Ectodermal cell (in vitro differentiated cells): ENCODE results near the gene MPEG1.
A peak's percentile ranks its signal among the peaks of the same experiment; 100 is the strongest.

Experiments
- H3K27ac ChIP-seq: 2 replicates; pipeline ENCODE4 v1.7.0; 2013; ENCODE audit warnings: mild to moderate bottlenecking, low read depth, low read length; ENCODE audit not compliant: insufficient read depth, poor library complexity, severe bottlenecking
- H3K27me3 ChIP-seq: 2 replicates; pipeline ENCODE4 v1.7.0; 2013; ENCODE audit warnings: mild to moderate bottlenecking, low read length; ENCODE audit not compliant: insufficient read depth, control insufficient read depth, poor library complexity, severe bottlenecking
- H3K36me3 ChIP-seq: one replicate; pipeline ENCODE4 v1.7.0; 2013; ENCODE audit warnings: low read length; ENCODE audit not compliant: control insufficient read depth, insufficient read depth
- H3K4me1 ChIP-seq: one replicate; pipeline ENCODE4 v1.7.0; 2013; ENCODE audit warnings: low read length; ENCODE audit not compliant: control insufficient read depth, insufficient read depth
- H3K4me3 ChIP-seq: 2 replicates; pipeline ENCODE4 v1.7.0; 2013; ENCODE audit warnings: low read depth, low read length, control low read depth; ENCODE audit not compliant: insufficient read depth
- H3K9me3 ChIP-seq: 2 replicates; pipeline ENCODE4 v1.7.0; 2013; ENCODE audit warnings: mild to moderate bottlenecking, low read length, moderate library complexity; ENCODE audit not compliant: control insufficient read depth
- WGBS, 2 experiments: methylation state at CpG; one replicate each; pipeline ENCODE4 v1.1.7; 2013; ENCODE audit warnings: missing lambda C conversion rate in 2 of 2; 5-methylcytosine and 5-hydroxymethylcytosine counted together

Gene MPEG1

DNA sequence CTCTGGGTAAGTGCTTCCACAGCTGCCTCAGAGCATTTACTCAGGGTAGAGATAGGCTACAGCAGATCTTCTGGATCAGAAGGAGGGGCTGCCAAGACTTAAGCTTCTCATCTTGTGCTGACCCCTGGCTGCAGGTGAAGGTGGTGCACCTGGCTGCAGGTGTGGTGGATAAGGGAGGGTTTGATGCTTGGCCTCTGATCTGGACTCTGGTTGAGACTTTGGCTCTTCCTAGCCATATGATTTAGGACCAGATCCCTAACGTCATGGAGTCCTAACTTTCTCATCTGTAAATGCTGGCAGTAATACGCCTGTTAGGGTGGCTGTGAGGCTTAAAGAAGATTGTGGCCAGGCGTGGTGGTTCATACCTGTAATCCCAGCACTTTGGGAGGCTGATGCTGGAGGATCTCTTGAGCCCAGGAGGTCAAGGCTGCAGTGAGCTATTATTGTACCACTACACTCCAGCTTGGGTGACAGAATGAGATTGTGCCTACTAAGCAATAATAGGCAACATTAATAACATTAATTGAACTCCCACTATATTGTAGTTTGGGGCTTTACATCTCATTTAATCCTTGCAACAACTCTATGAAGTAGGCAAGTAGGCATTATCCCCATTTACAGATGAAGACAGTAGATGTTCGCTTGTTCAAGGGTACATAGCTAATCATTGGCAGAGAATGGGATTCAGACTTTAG lies 30.1 kb downstream of the MPEG1 start:
- Histone ChIP-seq H3K27me3 (no peaks in the 10 kb centered on the region), H3K36me3 (peaks cover 41% of the 10 kb centered on the region), H3K9me3 (no peaks in the 10 kb centered on the region), H3K27ac (no peak overlapping the region), H3K4me1 (peaks cover 33% of the 10 kb centered on the region), H3K4me3 (no peak overlapping the region)
- WGBS, 2 experiments: 96 to 97% methylated on average over 4 of the region's 4 CpGs

DNA sequence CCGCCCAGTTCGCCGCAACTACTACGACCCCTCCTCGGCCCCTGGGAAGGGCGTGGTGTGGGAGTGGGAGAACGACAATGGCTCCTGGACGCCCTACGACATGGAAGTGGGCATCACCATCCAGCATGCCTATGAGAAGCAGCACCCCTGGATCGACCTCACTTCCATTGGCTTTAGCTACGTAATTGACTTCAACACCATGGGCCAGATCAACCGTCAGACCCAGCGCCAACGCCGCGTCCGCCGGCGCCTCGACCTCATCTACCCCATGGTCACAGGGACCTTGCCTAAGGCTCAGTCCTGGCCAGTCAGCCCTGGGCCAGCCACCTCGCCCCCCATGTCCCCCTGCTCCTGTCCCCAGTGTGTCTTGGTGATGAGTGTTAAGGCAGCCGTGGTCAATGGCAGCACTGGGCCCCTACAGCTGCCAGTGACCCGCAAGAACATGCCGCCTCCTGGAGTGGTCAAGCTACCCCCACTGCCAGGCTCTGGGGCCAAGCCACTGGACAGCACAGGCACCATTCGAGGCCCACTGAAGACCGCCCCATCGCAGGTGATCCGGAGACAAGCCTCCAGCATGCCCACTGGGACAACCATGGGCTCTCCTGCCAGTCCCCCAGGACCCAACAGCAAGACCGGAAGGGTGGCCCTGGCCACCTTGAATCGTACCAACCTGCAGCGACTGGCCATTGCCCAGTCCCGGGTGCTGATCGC lies 30.8 kb downstream of the MPEG1 start:
- Histone ChIP-seq H3K36me3 (peaks cover 42% of the 10 kb centered on the region), H3K27me3 (no peaks in the 10 kb centered on the region), H3K27ac (no peak overlapping the region), H3K4me3 (no peak overlapping the region), H3K9me3 (no peaks in the 10 kb centered on the region), H3K4me1 (peaks cover 33% of the 10 kb centered on the region)
- WGBS, 2 experiments: 95 to 96% methylated on average over 33 of the region's 33 CpGs

DNA sequence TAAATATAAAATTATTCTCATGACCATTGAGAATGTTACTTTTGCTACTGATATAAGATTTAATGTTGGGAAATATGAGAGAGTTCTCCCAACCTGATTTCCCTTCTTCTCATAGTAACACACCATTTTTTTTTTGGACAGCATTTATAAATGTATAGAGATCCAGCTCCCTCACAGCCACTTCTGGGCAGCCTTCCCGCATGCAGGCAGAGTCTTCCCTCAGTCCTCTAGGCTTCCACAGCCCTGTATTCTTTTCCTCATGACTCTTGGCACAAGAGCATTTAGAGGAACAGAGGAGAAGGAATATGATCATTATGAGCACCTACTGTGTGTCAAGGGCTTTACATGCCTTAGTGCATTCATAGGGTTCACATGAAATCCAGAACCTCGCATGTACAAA lies 31.8 kb downstream of the MPEG1 start:
- peaks cover 48% of the 10 kb centered on the region for H3K36me3 ChIP-seq
- 80 to 100% methylated on average over 1 to 2 of the region's 2 CpGs for WGBS, 2 experiments
- peaks cover 33% of the 10 kb centered on the region for H3K4me1 ChIP-seq
- no peaks in the 10 kb centered on the region for H3K9me3 ChIP-seq
- H3K27me3 ChIP-seq: no peaks in the 10 kb centered on the region
- no peak overlapping the region for H3K4me3 ChIP-seq
- H3K27ac ChIP-seq: peak overlapping the region; percentile 52

DNA sequence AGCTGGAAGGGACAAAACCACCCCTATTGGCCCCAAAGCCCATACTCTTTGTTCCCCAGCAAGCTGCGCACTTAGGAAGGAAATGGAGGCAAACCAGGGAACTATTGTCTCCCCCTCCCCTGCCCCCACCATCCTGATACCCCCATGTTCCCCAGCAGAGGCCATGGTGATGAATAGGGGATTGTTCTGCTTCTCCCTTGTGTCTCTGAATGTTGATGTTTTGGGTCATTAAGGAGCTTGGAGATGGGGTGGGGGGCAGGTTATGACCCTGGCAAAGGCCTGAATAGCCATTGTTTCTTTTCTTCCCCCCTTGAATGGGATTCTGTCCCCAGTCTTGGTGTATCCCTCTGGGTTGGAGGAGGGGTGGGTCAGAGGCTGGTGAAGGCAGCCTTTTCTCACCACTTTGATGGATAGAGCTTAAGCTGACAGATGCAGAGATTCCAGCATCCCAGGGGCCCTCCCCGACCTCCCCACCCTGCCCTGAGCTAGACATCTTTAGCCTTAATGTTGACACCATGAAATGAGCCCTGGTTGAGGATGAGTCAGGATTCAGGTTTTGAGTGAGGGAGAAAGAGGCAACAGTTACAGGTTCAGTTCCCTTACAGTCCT lies 32.5 kb downstream of the MPEG1 start:
- H3K36me3 ChIP-seq: peaks cover 51% of the 10 kb centered on the region
- peaks cover 33% of the 10 kb centered on the region for H3K4me1 ChIP-seq
- H3K27ac ChIP-seq: peak overlapping the region; percentile 56
- H3K27me3 ChIP-seq: no peaks in the 10 kb centered on the region
- 40 to 44% methylated on average over 2 of the region's 2 CpGs for WGBS, 2 experiments
- no peaks in the 10 kb centered on the region for H3K9me3 ChIP-seq
- no peak overlapping the region for H3K4me3 ChIP-seq

DNA sequence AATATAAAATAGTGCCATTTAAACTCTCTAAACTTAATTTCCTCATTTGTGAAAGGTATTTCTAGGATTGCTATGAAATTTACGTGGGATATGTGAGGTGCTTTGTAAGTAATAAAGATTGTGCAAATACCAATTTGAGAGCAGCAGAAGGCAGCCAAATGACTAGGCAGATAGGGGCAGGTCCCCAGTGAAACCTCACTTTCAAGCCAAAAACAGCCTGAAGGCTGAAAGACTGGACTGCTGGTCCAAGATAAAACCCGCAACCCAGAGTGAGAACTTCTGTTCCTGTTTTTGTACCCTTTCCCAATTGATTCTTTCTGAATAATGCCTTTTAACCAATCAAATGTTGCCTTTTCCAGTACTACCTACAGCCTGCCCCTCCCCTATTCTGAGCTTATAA lies 33.6 kb downstream of the MPEG1 start:
- Histone ChIP-seq H3K27ac (no peak overlapping the region), H3K4me1 (peaks cover 29% of the 10 kb centered on the region), H3K27me3 (no peaks in the 10 kb centered on the region), H3K9me3 (no peaks in the 10 kb centered on the region), H3K36me3 (peaks cover 51% of the 10 kb centered on the region), H3K4me3 (no peak overlapping the region)
- WGBS, 2 experiments: 93 to 94% methylated on average over 2 of the region's 2 CpGs

DNA sequence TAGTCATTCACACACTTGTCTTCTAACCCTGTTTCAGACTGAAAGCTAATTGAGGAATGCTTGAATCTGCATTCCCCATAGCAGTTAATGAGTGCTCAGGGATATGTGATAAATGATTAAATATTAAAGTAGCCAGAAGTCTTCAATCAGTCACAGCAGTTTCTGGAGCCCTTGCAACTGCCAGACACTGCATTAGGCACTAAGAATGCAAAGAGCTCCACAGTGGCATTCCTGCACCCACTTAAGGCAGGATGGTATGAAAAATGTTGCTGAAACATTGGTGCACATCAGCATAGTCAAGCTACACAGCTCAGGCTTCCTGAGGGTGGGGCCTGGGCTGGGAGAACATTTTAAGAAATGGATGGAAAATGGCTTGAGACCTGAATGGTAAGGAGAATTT lies 34.3 kb downstream of the MPEG1 start:
- H3K9me3 ChIP-seq: no peaks in the 10 kb centered on the region
- peaks cover 46% of the 10 kb centered on the region for H3K36me3 ChIP-seq
- peaks cover 23% of the 10 kb centered on the region for H3K4me1 ChIP-seq
- no peaks in the 10 kb centered on the region for H3K27me3 ChIP-seq
- H3K27ac ChIP-seq: no peak overlapping the region
- no peak overlapping the region for H3K4me3 ChIP-seq

DNA sequence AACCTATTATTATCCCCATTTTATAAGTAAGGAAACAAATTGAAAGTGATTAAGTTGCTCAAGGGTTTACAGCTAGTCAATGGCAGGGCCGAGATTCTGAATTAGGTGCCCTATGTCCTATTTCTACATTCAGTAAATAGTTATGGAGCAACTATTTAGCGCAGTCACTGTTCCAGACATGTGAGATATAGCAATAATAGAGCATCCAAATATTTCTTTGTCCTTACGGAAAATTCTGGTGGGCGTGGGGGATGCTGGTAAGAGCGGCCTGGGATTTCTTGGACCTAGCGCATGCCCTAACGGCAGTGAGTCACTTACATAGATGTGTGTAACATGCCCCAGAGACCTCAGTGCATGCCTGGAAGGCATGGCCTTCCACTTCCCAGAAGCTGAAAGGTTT lies 36.4 kb downstream of the MPEG1 start:
- Histone ChIP-seq H3K9me3 (no peaks in the 10 kb centered on the region), H3K4me1 (peaks cover 19% of the 10 kb centered on the region), H3K27ac (no peak overlapping the region), H3K4me3 (no peak overlapping the region), H3K36me3 (peaks cover 29% of the 10 kb centered on the region), H3K27me3 (no peaks in the 10 kb centered on the region)
- 97 to 98% methylated on average over 7 of the region's 7 CpGs for WGBS, 2 experiments

DNA sequence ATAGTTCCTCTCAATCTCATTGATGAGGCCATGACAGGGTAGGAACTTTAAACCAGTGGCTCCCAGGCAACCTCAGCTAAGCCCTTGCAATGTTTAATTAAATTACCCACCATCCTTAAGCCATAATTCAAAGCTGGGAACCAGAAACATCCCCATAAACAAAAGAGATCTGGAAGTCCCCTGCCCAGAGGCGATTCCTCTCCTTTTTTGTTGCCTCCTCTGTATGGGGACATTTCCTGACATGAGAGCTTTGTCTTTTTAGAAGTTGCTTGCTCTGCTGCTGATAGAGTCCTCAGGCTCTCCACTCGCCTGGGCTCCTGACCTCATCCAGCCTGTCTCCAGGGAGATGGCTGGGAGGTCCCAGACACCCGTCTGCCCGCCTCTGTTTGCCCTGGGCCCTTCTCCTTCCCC lies 37.6 kb downstream of the MPEG1 start:
- Histone ChIP-seq H3K27me3 (no peaks in the 10 kb centered on the region), H3K4me1 (peaks cover 24% of the 10 kb centered on the region), H3K9me3 (no peaks in the 10 kb centered on the region), H3K4me3 (peak overlapping the region; percentile 69), H3K36me3 (peaks cover 27% of the 10 kb centered on the region), H3K27ac (peak overlapping the region; percentile 86)
- WGBS, 2 experiments: 20 to 23% methylated on average over 4 of the region's 4 CpGs

DNA sequence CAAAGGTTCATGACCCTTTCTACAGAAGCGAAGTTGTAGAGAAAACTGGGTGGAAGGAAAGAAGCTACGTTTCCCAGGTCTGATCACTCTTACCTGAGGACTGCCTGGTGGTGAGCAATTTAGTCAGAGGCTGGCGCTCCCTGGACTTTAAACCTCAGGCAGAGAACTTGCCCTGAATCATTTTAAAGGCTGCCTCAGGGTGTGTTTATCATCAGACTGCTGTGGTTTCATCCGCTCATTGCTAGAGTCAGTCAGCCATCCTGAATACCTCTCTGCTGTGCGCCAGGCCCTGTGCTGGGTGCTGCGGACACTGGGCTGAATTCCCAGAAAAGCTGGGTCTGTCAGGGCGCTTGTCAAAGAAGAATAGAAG lies 38.1 kb downstream of the MPEG1 start:
- 68 to 69% methylated on average over 7 of the region's 7 CpGs for WGBS, 2 experiments
- peaks cover 24% of the 10 kb centered on the region for H3K4me1 ChIP-seq
- H3K36me3 ChIP-seq: peaks cover 27% of the 10 kb centered on the region
- no peaks in the 10 kb centered on the region for H3K27me3 ChIP-seq
- H3K27ac ChIP-seq: peak overlapping the region; percentile 86
- peak overlapping the region; percentile 69 for H3K4me3 ChIP-seq
- no peaks in the 10 kb centered on the region for H3K9me3 ChIP-seq

DNA sequence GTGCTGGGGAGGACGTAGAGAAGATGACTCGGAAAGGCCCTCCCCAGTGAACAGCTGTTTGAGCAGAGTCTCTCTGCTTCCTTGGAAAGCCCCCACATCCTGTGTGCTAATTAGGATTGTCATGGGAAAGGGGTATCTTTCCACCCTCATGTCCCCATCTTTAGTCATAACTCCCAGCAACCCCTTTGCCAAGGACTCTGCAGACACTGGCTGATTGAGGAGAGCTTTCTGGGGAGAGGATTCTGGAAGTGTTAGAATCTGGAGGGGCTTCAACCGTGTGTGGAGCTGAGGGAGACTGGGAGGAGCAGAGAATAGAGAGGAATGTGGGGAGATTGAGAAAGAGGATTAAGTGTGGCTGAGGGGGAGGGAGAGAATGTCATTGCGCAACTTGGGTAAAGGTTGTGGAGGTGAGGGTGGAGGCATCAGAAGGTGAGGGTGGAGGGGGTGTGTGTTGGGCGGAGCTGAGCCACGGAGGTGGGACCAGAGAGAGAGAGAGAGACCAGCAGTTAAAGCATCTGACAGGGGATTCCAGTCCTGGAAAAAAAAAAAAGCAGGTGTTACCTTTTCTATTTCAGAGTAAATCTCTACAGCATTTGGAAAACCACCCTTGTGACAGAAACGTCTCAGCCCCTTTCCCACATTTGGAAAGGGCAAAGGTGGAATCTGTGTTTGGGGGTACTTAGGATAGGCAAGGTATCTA lies 38.6 kb downstream of the MPEG1 start:
- peaks cover 27% of the 10 kb centered on the region for H3K36me3 ChIP-seq
- 6 to 9% methylated on average over 7 of the region's 7 CpGs for WGBS, 2 experiments

More for the DNA sequence above, 38.6 kb downstream of the MPEG1 start:
- Histone ChIP-seq H3K9me3 (no peaks in the 10 kb centered on the region), H3K4me1 (peaks cover 24% of the 10 kb centered on the region), H3K27ac (peak overlapping the region; percentile 86), H3K4me3 (peak overlapping the region; percentile 69), H3K27me3 (no peaks in the 10 kb centered on the region)
